HL-60 (cell line): ENCODE measurements around the gene TGFBI.

Experiments used
- GABPA ChIP-seq: IDR thresholded peaks from 2 replicates; pipeline ENCODE4 v1.6.1; 2012; ENCODE audit warnings: low read depth
- POLR2AphosphoS5 ChIP-seq: IDR thresholded peaks from 2 replicates; pipeline ENCODE4 v1.6.1; 2012; ENCODE audit warnings: low read depth
- SPI1 ChIP-seq: IDR thresholded peaks from 2 replicates; pipeline ENCODE4 v1.6.1; 2012; ENCODE audit warnings: low read depth, mild to moderate bottlenecking, borderline replicate concordance
- TF ChIP-seq, protein P1 (sequence below): IDR thresholded peaks from one replicate; pipeline ENCODE4 v1.5.1; 2011; ENCODE audit warnings: low read length, control low read depth, inconsistent platforms; ENCODE audit not compliant: insufficient read depth
- TF ChIP-seq, protein P2 (sequence below): IDR thresholded peaks from 2 replicates; pipeline ENCODE4 v1.6.1; 2012; ENCODE audit warnings: low read depth; ENCODE audit not compliant: insufficient replicate concordance

DNA sequence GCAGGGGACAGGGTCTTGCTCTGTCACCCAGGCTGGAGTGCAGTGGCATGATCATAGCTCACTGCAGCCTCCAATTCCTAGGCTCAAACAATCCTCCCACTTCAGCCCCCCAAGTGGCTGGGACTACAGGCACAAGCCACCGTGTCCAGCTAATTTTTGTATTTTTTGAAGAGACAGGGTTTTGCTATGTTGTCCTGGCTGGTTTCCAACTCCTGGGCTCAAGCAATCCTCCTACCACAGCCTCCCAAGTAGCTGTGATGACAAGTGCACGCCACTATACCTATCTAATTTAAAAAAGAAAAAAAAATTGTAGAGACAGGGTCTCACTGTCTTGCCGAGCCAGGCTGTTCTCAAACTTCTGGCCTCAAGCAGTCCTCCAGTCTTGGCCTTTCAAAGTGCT is 42.4 kb upstream of the TGFBI start:
- TF ChIP-seq GABPA (no peak), POLR2AphosphoS5 (no peak), SPI1 (no peak)
- TF ChIP-seq, protein P1, sequence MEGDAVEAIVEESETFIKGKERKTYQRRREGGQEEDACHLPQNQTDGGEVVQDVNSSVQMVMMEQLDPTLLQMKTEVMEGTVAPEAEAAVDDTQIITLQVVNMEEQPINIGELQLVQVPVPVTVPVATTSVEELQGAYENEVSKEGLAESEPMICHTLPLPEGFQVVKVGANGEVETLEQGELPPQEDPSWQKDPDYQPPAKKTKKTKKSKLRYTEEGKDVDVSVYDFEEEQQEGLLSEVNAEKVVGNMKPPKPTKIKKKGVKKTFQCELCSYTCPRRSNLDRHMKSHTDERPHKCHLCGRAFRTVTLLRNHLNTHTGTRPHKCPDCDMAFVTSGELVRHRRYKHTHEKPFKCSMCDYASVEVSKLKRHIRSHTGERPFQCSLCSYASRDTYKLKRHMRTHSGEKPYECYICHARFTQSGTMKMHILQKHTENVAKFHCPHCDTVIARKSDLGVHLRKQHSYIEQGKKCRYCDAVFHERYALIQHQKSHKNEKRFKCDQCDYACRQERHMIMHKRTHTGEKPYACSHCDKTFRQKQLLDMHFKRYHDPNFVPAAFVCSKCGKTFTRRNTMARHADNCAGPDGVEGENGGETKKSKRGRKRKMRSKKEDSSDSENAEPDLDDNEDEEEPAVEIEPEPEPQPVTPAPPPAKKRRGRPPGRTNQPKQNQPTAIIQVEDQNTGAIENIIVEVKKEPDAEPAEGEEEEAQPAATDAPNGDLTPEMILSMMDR = no peak
- TF ChIP-seq, protein P2, sequence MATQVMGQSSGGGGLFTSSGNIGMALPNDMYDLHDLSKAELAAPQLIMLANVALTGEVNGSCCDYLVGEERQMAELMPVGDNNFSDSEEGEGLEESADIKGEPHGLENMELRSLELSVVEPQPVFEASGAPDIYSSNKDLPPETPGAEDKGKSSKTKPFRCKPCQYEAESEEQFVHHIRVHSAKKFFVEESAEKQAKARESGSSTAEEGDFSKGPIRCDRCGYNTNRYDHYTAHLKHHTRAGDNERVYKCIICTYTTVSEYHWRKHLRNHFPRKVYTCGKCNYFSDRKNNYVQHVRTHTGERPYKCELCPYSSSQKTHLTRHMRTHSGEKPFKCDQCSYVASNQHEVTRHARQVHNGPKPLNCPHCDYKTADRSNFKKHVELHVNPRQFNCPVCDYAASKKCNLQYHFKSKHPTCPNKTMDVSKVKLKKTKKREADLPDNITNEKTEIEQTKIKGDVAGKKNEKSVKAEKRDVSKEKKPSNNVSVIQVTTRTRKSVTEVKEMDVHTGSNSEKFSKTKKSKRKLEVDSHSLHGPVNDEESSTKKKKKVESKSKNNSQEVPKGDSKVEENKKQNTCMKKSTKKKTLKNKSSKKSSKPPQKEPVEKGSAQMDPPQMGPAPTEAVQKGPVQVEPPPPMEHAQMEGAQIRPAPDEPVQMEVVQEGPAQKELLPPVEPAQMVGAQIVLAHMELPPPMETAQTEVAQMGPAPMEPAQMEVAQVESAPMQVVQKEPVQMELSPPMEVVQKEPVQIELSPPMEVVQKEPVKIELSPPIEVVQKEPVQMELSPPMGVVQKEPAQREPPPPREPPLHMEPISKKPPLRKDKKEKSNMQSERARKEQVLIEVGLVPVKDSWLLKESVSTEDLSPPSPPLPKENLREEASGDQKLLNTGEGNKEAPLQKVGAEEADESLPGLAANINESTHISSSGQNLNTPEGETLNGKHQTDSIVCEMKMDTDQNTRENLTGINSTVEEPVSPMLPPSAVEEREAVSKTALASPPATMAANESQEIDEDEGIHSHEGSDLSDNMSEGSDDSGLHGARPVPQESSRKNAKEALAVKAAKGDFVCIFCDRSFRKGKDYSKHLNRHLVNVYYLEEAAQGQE = no peak
